Measurements from ENCODE around the gene PALD1.

- TF ChIP-seq CTCF (IDR thresholded peaks at IDR 0.05), result no peak
- no peak for TF ChIP-seq EZH2phosphoT487 (IDR thresholded peaks at IDR 0.05)
- TF ChIP-seq EZH2 (IDR thresholded peaks at IDR 0.05), result no peak
Observed at GRCh38 chr10:70536196-70536861, 57.8 kb downstream of the PALD1 start.

Measured in neural progenitor cell (in vitro differentiated cells).